A549 treated with ZK216348 at 1 μM for 4 hours (cell line): ENCODE measurements around the gene IL17B. TPM values are rescaled to one million over a fixed set of nuclear protein-coding genes. Genes with fewer than 3 reads are reported as not detected.

Source experiments
- total RNA-seq: library from RNA; stranded (reverse); fragments of 200-300 nt; extraction: Qiagen RNA extraction; gene quantifications from 5 replicates; pipeline ENCODE4 v1.2.3, GENCODE V29; 2022; ENCODE audit warnings: low read depth

The IL17B gene, protein sequence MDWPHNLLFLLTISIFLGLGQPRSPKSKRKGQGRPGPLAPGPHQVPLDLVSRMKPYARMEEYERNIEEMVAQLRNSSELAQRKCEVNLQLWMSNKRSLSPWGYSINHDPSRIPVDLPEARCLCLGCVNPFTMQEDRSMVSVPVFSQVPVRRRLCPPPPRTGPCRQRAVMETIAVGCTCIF
- not detected in 5 replicates for total RNA-seq

DNA sequence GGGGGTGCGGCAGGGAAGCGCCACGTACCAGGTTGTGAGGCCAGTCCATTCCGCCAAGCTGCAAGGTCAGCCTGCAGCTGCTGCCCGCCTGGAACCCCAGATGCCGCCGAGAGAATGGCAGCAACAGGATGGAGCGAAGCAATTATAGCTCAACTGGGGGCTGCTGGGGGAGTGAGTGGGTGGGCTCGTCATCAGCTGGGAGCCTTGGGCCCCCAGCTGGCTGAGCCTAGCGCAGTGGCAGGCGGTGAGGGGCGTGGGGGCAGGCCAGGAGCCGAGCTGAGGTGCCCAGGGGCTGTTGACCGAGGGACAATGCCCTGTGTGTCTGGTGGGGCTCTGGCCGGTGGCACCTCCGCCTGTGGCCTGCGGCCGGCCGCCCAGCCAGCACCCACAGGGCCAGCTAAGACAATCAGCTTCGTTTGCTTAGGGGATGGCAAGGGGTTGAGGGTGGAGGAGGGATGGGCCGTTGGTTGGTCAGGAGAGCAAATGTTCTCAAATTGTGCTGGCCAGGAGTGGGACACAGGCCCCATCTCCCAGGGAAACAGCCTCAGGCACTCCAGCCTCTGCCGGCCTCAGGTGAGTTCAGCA is at the start of gene IL17B:
TSS of gene IL17B (minus strand) at position 116 of the 585 bp plus-strand sequence. CDS start at position 49, 67 bp downstream.

DNA sequence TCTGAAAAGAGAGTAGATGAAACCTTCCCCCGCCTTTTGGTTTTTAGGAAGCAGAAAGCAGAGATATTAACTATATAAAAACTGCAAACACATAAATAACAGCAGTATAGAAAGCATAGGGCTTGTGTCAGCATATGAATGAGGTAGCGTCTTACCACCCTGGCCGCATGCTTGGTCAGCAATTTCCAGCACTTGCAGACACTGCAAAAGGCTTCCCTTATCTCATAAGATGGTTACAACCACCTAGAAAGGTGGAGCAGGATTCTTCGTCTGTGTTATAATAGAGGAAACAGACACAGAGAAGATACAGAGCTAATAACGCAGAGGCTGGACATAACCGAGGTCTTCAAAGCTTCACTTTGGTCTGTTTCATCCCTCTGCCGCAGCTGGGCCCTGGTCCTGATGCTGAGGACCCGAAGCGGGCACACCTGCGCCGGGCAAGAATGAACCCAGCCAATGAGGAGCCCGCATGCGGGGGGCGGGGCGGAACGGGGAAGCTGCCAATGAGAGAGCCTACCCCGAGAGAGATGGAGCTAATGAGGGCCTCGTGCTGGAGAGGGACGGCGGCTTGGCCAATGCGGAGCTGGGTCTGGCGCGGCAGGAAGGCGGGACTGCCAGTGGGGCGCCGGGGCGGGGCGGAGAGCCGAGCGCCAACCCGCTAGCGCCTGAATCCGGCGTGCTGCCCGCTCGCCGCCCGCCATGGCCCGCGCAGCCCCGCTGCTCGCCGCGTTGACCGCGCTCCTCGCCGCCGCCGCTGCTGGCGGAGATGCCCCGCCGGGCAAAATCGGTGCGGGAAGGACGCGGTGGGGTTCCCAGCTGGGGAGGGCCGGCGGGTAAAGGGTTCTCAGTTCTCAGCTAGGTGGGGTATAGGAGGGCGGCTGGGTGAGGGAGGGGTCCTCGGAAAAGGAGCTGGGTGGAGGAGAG is 21.5 kb downstream of the IL17B start, which contains the start of gene PCYOX1L:
TSS of gene PCYOX1L (plus strand) at position 677 of the 924 bp plus-strand sequence. CDS start at position 700, 23 bp downstream.

DNA sequence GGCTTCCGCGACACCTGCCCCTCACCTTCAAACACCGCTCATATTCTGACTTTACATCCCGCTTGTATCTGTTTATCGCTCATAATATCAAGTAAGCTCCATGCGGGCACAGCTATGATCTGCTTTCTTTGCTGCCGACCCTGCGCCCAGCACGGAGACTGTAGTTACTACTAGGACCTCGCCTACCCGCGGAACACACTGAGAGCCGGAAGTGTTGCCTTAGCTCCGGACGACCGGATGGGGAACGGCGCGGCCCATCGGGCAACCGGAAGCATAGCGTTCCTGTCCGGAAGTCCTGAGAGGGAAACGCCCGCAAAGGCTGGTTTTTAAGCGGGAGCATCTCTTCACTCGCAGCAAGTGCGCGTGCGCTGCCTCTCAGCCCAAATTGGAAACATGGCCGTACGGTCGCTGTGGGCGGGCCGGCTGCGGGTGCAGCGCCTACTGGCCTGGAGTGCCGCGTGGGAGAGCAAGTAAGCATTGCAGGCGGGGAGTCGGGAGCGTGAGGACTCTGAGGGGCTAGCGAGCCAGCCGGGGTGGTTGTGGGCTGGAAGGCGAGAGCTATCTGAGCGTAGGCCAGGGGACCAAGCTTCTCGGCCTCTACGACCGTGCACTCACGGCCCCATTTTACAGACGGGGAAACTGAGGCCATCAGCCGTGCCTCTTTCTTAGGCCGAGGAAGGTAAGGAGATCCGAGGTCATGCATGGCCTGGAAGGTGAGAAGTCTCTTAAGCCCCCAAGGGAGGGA is 33.8 kb downstream of the IL17B start, which contains the start of gene GRPEL2:
TSS of gene GRPEL2 (plus strand) at position 353 of the 745 bp plus-strand sequence. CDS start at position 394, 41 bp downstream.

Other genes starting within 250 kb of the IL17B start
- 16.9 to 23.0 TPM (median 19.4 TPM) in 5 replicates for gene ABLIM3, start 237.8 kb downstream of the IL17B start, total RNA-seq
- 7.6 to 11.4 TPM (median 10.7 TPM) in 5 replicates for gene AFAP1L1, start 107.4 kb downstream of the IL17B start, total RNA-seq
- 4.9 to 8.5 TPM (median 6.9 TPM) in 5 replicates for gene GRPEL2, start 33.8 kb downstream of the IL17B start, total RNA-seq
- 1.8 to 3.1 TPM (median 2.7 TPM) in 5 replicates for gene PCYOX1L, start 21.2 kb downstream of the IL17B start, total RNA-seq
- 106 to 145 TPM (median 131 TPM) in 5 replicates for gene CSNK1A1, start 172.1 kb upstream of the IL17B start, total RNA-seq
- gene ARHGEF37, start 202.2 kb upstream of the IL17B start, total RNA-seq = 1.2 to 1.5 TPM (median 1.4 TPM) in 5 replicates